ENCODE measurements around the gene TMEM82. TPM values are rescaled to one million over a fixed set of nuclear protein-coding genes. Genes with fewer than 3 reads are reported as not detected.

The TMEM82 gene
- total and polyA plus RNA-seq, 4 donors = not detected

DNA sequence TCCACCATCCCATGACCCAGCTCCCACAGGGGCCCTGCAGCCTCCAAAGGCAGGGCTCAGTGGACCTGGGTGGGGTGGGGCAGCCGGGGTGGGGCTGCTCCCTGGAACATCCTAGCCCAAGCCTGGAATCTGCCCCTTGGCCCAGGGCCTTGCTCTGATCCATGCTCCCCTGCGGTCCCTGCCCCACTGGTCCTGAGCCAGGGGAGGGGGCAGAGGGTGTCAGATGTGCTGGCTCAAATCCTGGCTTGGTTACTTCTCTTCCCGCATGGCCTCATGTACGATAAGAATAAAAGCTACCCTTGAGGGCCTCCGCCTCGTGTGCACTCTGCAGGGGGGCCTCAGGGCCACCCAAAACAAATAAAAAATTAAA, 5.4 kb upstream of the TMEM82 start:
- Histone ChIP-seq H3K27ac (ENCODE audit: low read depth in 1 of 2, low read length in 1 of 2) (peak overlapping the region; percentile 55 to 84), H3K9me3 (ENCODE audit: control insufficient read depth in 4 of 4, insufficient read depth in 3 of 4, low read length in 3 of 4) (no peaks in the 10 kb centered on the region), H3K36me3 (ENCODE audit: control insufficient read depth in 4 of 4, insufficient read depth in 4 of 4, low read length in 4 of 4) (peaks cover 0 to 29% (median 3%) of the 10 kb centered on the region in 4 donors), H3K9ac (ENCODE audit: insufficient read depth in 1 of 2, low read length in 2 of 2) (no peak overlapping the region), H3K27me3 (ENCODE audit: control insufficient read depth in 3 of 3, insufficient read depth in 3 of 3, low read length in 2 of 3) (no peaks in the 10 kb centered on the region), H3K4me3 (no peak overlapping the region), H3K4me1 (ENCODE audit: control insufficient read depth in 5 of 5, insufficient read depth in 5 of 5, low read length in 5 of 5) (peaks cover 0 to 14% (median 7%) of the 10 kb centered on the region in 5 donors)
- ATAC-seq (ENCODE audit: insufficient read depth, low FRiP score) (no peak), DNase-seq (peak in 1 of 3 donors; percentile 53)
- WGBS, 2 donors = 54 to 63% methylated on average over 6 of the region's 6 CpGs
- TF ChIP-seq, protein P1, sequence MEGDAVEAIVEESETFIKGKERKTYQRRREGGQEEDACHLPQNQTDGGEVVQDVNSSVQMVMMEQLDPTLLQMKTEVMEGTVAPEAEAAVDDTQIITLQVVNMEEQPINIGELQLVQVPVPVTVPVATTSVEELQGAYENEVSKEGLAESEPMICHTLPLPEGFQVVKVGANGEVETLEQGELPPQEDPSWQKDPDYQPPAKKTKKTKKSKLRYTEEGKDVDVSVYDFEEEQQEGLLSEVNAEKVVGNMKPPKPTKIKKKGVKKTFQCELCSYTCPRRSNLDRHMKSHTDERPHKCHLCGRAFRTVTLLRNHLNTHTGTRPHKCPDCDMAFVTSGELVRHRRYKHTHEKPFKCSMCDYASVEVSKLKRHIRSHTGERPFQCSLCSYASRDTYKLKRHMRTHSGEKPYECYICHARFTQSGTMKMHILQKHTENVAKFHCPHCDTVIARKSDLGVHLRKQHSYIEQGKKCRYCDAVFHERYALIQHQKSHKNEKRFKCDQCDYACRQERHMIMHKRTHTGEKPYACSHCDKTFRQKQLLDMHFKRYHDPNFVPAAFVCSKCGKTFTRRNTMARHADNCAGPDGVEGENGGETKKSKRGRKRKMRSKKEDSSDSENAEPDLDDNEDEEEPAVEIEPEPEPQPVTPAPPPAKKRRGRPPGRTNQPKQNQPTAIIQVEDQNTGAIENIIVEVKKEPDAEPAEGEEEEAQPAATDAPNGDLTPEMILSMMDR (IDR thresholded peaks at IDR 0.05; ENCODE audit: control extremely low read depth, extremely low read depth) = no peak

DNA sequence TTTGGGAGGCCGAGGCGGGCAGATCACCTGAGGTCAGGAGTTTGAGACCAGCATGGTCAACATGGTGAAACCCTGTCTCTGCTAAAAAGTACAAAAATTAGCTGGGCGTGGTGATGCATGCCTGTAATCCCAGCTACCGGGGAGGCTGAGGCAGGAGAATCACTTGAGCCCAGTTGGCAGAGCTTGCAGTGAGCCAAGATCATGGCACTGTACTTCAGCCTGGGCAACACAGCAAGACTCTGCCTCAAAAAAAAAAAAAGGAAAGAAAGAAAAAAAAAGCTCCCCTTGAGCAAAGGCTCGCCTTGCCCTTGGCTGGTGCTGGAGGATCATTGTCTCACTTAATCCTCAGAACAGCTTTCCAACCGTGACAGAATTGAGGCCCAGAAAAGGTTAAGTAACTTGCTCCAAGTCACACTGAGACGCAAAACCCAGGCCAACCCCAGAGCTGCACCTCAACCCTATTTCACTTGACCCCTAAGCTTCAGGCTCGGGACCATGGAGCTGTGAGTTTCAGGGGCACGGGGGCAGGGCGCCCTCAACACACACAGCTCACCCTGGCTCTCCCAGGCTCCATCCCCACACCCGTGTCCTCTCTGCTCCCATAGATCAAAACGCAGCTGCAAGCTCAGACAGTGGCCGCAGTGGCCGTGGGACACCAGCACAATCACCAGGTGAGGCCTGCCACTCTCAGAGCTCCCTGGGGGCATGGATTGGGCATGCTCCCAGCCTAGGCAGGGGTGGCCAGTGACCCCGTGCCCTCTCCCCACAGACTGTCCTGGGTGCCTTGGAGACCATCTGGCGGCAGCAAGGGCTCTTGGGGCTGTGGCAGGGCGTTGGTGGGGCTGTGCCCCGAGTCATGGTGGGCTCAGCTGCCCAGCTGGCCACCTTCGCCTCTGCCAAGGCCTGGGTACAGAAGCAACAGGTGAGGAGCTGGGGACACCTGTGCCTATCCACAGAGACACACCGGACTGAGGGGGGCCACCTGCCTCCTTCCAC, 4.7 kb upstream of the TMEM82 start:
- H3K4me1 ChIP-seq (ENCODE audit: control insufficient read depth in 5 of 5, insufficient read depth in 5 of 5, low read length in 5 of 5) = peaks cover 0 to 14% (median 7%) of the 10 kb centered on the region in 5 donors
- 86 to 91% methylated on average over 20 of the region's 20 CpGs for WGBS, 2 donors
- TF ChIP-seq, protein P1 (IDR thresholded peaks at IDR 0.05; ENCODE audit: control extremely low read depth, extremely low read depth) = no peak
- H3K9ac ChIP-seq (ENCODE audit: insufficient read depth in 1 of 2, low read length in 2 of 2) = no peak overlapping the region
- H3K4me3 ChIP-seq = no peak overlapping the region
- no peak overlapping the region for H3K27ac ChIP-seq (ENCODE audit: low read depth in 1 of 2, low read length in 1 of 2)
- ATAC-seq (ENCODE audit: insufficient read depth, low FRiP score) (no peak), DNase-seq (no peak)
- H3K9me3 ChIP-seq (ENCODE audit: control insufficient read depth in 4 of 4, insufficient read depth in 3 of 4, low read length in 3 of 4) = no peaks in the 10 kb centered on the region
- no peaks in the 10 kb centered on the region for H3K27me3 ChIP-seq (ENCODE audit: control insufficient read depth in 3 of 3, insufficient read depth in 3 of 3, low read length in 2 of 3)
- H3K36me3 ChIP-seq (ENCODE audit: control insufficient read depth in 4 of 4, insufficient read depth in 4 of 4, low read length in 4 of 4) = peaks cover 0 to 21% (median 2%) of the 10 kb centered on the region in 4 donors

DNA sequence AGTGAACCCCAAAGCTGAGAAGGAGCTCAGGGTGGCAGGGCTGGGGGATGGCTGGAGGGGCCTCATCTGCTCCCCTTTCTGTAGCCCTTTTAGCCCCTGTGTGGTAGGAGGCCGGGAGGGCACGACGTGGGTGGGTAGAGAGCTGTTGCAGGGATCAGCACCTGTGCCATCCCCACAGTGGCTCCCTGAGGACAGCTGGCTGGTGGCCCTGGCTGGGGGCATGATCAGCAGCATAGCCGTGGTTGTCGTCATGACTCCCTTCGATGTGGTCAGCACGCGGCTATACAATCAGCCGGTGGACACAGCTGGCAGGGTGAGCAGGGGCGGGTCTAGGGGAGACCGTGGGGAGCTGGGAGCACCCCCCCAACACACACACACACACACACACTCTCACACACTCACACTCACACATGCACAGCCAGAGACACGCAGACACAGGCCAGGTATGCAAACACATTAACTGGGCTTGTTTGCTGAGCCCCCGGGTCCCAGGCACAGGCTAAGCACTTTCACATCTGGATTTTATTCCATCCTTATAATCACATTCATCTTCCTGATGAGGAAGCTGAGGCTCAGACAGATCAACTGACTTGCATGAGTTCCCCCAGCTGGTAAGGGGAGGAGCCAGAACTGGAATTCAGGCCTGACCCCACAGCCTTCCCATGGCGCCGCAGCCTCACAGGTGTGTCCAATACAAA, 3.7 kb upstream of the TMEM82 start:
- H3K27ac ChIP-seq (ENCODE audit: low read depth in 1 of 2, low read length in 1 of 2) = peak overlapping the region in 1 of 2 donors; percentile 6
- no peak for ATAC-seq (ENCODE audit: insufficient read depth, low FRiP score)
- 88 to 91% methylated on average over 15 of the region's 15 CpGs for WGBS, 2 donors
- H3K4me1 ChIP-seq (ENCODE audit: control insufficient read depth in 5 of 5, insufficient read depth in 5 of 5, low read length in 5 of 5) = peaks cover 0 to 14% (median 7%) of the 10 kb centered on the region in 5 donors
- DNase-seq = no peak
- peaks cover 0 to 13% (median 2%) of the 10 kb centered on the region in 4 donors for H3K36me3 ChIP-seq (ENCODE audit: control insufficient read depth in 4 of 4, insufficient read depth in 4 of 4, low read length in 4 of 4)
- H3K4me3 ChIP-seq = no peak overlapping the region
- TF ChIP-seq, protein P1 (IDR thresholded peaks at IDR 0.05; ENCODE audit: control extremely low read depth, extremely low read depth) = no peak
- H3K9ac ChIP-seq (ENCODE audit: insufficient read depth in 1 of 2, low read length in 2 of 2) = no peak overlapping the region
- H3K27me3 ChIP-seq (ENCODE audit: control insufficient read depth in 3 of 3, insufficient read depth in 3 of 3, low read length in 2 of 3) = no peaks in the 10 kb centered on the region
- H3K9me3 ChIP-seq (ENCODE audit: control insufficient read depth in 4 of 4, insufficient read depth in 3 of 4, low read length in 3 of 4) = no peaks in the 10 kb centered on the region
